Measurements from ENCODE around the gene ARHGEF28. TPM values are rescaled to one million over a fixed set of nuclear protein-coding genes. Genes with fewer than 3 reads are reported as not detected.

ARHGEF28 gene
- total RNA-seq, 1 donor from 2014 or later: 83.1 TPM

GRCh38 chr5:73954381-73954780 lies 328.4 kb downstream of the ARHGEF28 start:
- DNase-seq (ENCODE audit: low read depth in 2 of 2): no peak

- DNase-seq (ENCODE audit: low read depth in 2 of 2): no peak
Observed at GRCh38 chr5:73955271-73955846, 329.4 kb downstream of the ARHGEF28 start.

- peak; percentile 11 to 83 for DNase-seq (ENCODE audit: low read depth in 2 of 2)
Observed at GRCh38 chr5:73957397-73958001, 331.5 kb downstream of the ARHGEF28 start.

- no peak for DNase-seq (ENCODE audit: low read depth in 2 of 2)
Observed at GRCh38 chr5:73958037-73958436, 332.0 kb downstream of the ARHGEF28 start.

- no peak for DNase-seq (ENCODE audit: low read depth in 2 of 2)
Observed at GRCh38 chr5:73960023-73960422, 334.0 kb downstream of the ARHGEF28 start.

- DNase-seq (ENCODE audit: low read depth in 2 of 2): no peak
Observed at GRCh38 chr5:73960426-73960825, 334.4 kb downstream of the ARHGEF28 start.

- DNase-seq (ENCODE audit: low read depth in 2 of 2): no peak
Observed at GRCh38 chr5:73962801-73963425, 336.9 kb downstream of the ARHGEF28 start.

GRCh38 chr5:73964352-73964865 lies 338.4 kb downstream of the ARHGEF28 start:
- no peak for DNase-seq (ENCODE audit: low read depth in 2 of 2)

- DNase-seq (ENCODE audit: low read depth in 2 of 2): no peak
Observed at GRCh38 chr5:73966451-73966850, 340.5 kb downstream of the ARHGEF28 start.

- no peak for DNase-seq (ENCODE audit: low read depth in 2 of 2)
Observed at GRCh38 chr5:73967347-73967746, 341.4 kb downstream of the ARHGEF28 start.

GRCh38 chr5:73968246-73968645 lies 342.2 kb downstream of the ARHGEF28 start:
- no peak for DNase-seq (ENCODE audit: low read depth in 2 of 2)

GRCh38 chr5:73968729-73969128 lies 342.7 kb downstream of the ARHGEF28 start:
- DNase-seq (ENCODE audit: low read depth in 2 of 2): no peak

GRCh38 chr5:73969195-73970036 lies 343.4 kb downstream of the ARHGEF28 start:
- no peak for DNase-seq (ENCODE audit: low read depth in 2 of 2)

- no peak for DNase-seq (ENCODE audit: low read depth in 2 of 2)
Observed at GRCh38 chr5:73971326-73971725, 345.3 kb downstream of the ARHGEF28 start.

GRCh38 chr5:73973135-73973534 lies 347.1 kb downstream of the ARHGEF28 start:
- no peak for DNase-seq (ENCODE audit: low read depth in 2 of 2)

GRCh38 chr5:73974871-73975360 lies 348.9 kb downstream of the ARHGEF28 start:
- DNase-seq (ENCODE audit: low read depth in 2 of 2): no peak

- no peak for DNase-seq (ENCODE audit: low read depth in 2 of 2)
Observed at GRCh38 chr5:73975845-73976244, 349.8 kb downstream of the ARHGEF28 start.

- DNase-seq (ENCODE audit: low read depth in 2 of 2): no peak
Observed at GRCh38 chr5:73977146-73977545, 351.1 kb downstream of the ARHGEF28 start.

- DNase-seq (ENCODE audit: low read depth in 2 of 2): no peak
Observed at GRCh38 chr5:73979321-73979720, 353.3 kb downstream of the ARHGEF28 start.

GRCh38 chr5:73981704-73982103 lies 355.7 kb downstream of the ARHGEF28 start:
- DNase-seq (ENCODE audit: low read depth in 2 of 2): no peak

- no peak for DNase-seq (ENCODE audit: low read depth in 2 of 2)
Observed at GRCh38 chr5:73983644-73984043, 357.6 kb downstream of the ARHGEF28 start.

GRCh38 chr5:73985145-73985544 lies 359.1 kb downstream of the ARHGEF28 start:
- peak; percentile 19 to 60 for DNase-seq (ENCODE audit: low read depth in 2 of 2)
